Measurements from ENCODE around the gene PXDC1.

GRCh38 chr6:3741477-3741871 lies 10.0 kb downstream of the PXDC1 start:
- TF ChIP-seq POLR2A (IDR thresholded peaks at IDR 0.05; ENCODE audit: low read depth): no peak
- no peak for TF ChIP-seq CTCF (IDR thresholded peaks at IDR 0.05)

All from esophagus muscularis mucosa (tissue), 3 donors.